Left lung (tissue), 10 donors: ENCODE measurements around the gene CDC42SE1. TPM values are rescaled to one million over a fixed set of nuclear protein-coding genes. Genes with fewer than 3 reads are reported as not detected.

Source experiments
- ATAC-seq: fragments of 200-7000 bp; cut with Tn5 transposase; one replicate; pipeline ENCODE4 v1.9.1; 2020; ENCODE audit warnings: moderate library complexity
- DNase-seq, 4 donors: peaks; one replicate each; pipeline ENCODE4 v3.0.0-alpha.2; 2013 to 2020
- H3K27ac ChIP-seq, 2 donors: fragments of 200-600 bp; sonication (generic) in 1 of 2; one replicate each; pipeline versions ENCODE4 v1.5.0 to v1.8.0; 2020 to 2021
- H3K27me3 ChIP-seq, 2 donors: fragments of 200-600 bp; sonication (generic) in 1 of 2; one replicate each; pipeline versions ENCODE4 v1.5.0 to v1.8.0; 2020 to 2021
- H3K36me3 ChIP-seq, 2 donors: fragments of 200-600 bp; sonication (generic) in 1 of 2; one replicate each; pipeline versions ENCODE4 v1.5.0 to v1.8.0; 2020 to 2021
- H3K4me1 ChIP-seq, 2 donors: fragments of 200-600 bp; one replicate each; pipeline ENCODE4 v1.8.0; 2021
- H3K4me3 ChIP-seq, 2 donors: fragments of 200-600 bp; sonication (generic) in 1 of 2; one replicate each; pipeline versions ENCODE4 v1.5.0 to v1.8.0; 2020 to 2021; ENCODE audit warnings: mild to moderate bottlenecking in 1 of 2
- H3K9me3 ChIP-seq, 2 donors: fragments of 200-600 bp; sonication (generic) in 1 of 2; one replicate each; pipeline versions ENCODE4 v1.5.0 to v1.8.0; 2020 to 2021
- intact Hi-C, 2 donors: fragments of 100-400 bp; cut with DNase I; formaldehyde crosslinking; loops; one replicate each; pipeline versions ENCODE4 v1.11.2 to v1.14.2; 2022
- polyA plus RNA-seq, 6 donors: library from polyadenylated mRNA; unstranded; fragments of 120-200 nt; gene quantifications; one replicate each; pipeline ENCODE4 v1.2.1, GENCODE V29; 2013; ENCODE audit not compliant: insufficient read length in 6 of 6
- total RNA-seq, 2 donors: library from RNA; stranded (reverse); fragmentation: NEBNext Ultra II Directional; extraction: Animal tissue kit (Norgen Biotek cat#: 25700); gene quantifications; one replicate each; pipeline ENCODE4 v1.2.1, GENCODE V29; 2021
- TF ChIP-seq, protein P1 (sequence below), 2 donors: fragments of 200-600 bp; sonication (generic) in 1 of 2; IDR thresholded peaks; one replicate each; pipeline versions ENCODE4 v1.5.0 to v1.8.0; 2021; ENCODE audit warnings: antibody characterized with exemption in 2 of 2
- donor health status: DM: no; HTN: yes; CAD: no.
- donor health status: DM: no; HTN: no; CAD: no.

Gene CDC42SE1
- total and polyA plus RNA-seq, 8 donors: 99.1 to 133 (median 111) TPM

DNA sequence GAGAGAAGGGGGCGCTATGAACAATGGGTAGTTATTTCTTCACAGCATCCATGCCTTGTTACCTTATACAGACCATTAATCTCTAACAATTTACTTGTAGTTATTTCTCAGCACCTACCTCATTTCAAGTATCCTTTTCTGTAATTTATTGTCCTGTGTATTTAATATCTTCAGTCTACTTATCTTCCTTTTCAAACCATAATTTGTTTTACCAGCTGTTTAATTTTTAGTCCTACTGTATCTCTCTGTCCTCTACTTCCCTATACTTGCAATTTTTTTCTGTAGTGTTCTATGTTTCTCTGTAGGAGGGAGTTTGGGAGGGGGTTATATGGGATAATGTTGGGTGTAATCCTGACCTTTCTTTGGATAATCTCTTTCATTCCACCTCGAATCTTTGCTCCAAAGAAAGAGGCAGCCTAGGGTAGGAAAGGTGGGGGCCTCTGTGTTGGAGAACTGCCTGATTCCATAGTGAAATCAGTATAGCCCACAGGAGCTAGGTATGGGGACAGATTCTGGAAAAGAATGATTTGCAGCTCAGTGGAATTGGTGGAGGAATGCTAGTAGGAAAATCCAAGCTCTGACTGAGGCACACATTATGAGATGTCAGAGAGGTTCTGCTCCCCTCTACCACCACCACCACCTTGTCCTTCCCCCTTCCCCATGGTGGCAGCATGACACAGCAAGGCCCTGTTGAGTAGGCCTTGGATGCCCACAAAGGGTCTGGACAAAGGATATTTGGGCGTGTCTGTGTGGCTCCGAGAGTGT lies 1.4 kb upstream of the CDC42SE1 start:
- no peaks in the 10 kb centered on the region for H3K27me3 ChIP-seq
- peak overlapping the region; percentile 66 to 94 for H3K4me3 ChIP-seq
- TF ChIP-seq, protein P1, sequence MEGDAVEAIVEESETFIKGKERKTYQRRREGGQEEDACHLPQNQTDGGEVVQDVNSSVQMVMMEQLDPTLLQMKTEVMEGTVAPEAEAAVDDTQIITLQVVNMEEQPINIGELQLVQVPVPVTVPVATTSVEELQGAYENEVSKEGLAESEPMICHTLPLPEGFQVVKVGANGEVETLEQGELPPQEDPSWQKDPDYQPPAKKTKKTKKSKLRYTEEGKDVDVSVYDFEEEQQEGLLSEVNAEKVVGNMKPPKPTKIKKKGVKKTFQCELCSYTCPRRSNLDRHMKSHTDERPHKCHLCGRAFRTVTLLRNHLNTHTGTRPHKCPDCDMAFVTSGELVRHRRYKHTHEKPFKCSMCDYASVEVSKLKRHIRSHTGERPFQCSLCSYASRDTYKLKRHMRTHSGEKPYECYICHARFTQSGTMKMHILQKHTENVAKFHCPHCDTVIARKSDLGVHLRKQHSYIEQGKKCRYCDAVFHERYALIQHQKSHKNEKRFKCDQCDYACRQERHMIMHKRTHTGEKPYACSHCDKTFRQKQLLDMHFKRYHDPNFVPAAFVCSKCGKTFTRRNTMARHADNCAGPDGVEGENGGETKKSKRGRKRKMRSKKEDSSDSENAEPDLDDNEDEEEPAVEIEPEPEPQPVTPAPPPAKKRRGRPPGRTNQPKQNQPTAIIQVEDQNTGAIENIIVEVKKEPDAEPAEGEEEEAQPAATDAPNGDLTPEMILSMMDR (IDR thresholded peaks at IDR 0.05): no peak
- intact Hi-C loops: no loop called here
- no peak for ATAC-seq
- peak overlapping the region in 1 of 2 donors; percentile 95 for H3K27ac ChIP-seq
- no peaks in the 10 kb centered on the region for H3K9me3 ChIP-seq
- H3K4me1 ChIP-seq: peaks cover 16 to 40% of the 10 kb centered on the region in 2 donors
- peaks cover 0 to 10% of the 10 kb centered on the region in 2 donors for H3K36me3 ChIP-seq
- no peak for DNase-seq

GRCh38 chr1:151060007-151060656 lies 710 bp upstream of the CDC42SE1 start, which contains the start of gene MLLT11:
Gene MLLT11 (plus strand): TSS chr1:151060397. CDS start chr1:151067225, 6,828 bp downstream.
- intact Hi-C loops: no loop called here
- ATAC-seq: peak; percentile 41
- TF ChIP-seq, protein P1 (IDR thresholded peaks at IDR 0.05): no peak
- no peaks in the 10 kb centered on the region for H3K27me3 ChIP-seq
- peak within 1 kb of the TSS; percentile 89 to 95 for H3K27ac ChIP-seq
- no peaks in the 10 kb centered on the region for H3K9me3 ChIP-seq
- peak within 1 kb of the TSS; percentile 66 to 94 for H3K4me3 ChIP-seq
- peaks cover 0 to 17% of the 10 kb centered on the region in 2 donors for H3K36me3 ChIP-seq
- peak in 2 of 4 donors; percentile 44 to 86 for DNase-seq
- peaks cover 18 to 47% of the 10 kb centered on the region in 2 donors for H3K4me1 ChIP-seq

DNA sequence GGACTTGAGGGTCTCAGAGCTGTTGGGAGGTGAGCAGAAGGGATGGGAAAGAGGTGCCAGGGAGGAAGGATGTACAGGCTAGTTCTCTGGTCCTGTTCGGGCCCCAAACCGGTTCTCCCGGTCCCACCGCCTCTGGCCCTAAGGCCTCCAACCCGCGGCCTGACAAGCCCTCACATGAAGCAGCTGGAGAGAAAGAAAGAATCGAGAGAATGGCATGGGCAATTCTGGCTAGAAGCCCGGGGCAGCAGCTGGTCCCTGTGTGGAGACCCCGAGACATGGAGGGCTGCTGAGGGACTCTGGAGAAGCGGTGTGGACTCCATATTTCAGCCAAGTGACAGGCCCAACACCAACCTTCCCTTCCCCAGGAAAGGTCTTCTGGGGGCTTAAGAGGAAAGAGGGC lies 730 bp downstream of the CDC42SE1 start:
- ATAC-seq: peak; percentile 54
- no peaks in the 10 kb centered on the region for H3K9me3 ChIP-seq
- H3K27ac ChIP-seq: peak overlapping the region; percentile 89 to 95
- peaks cover 18 to 49% of the 10 kb centered on the region in 2 donors for H3K4me1 ChIP-seq
- H3K4me3 ChIP-seq: peak overlapping the region; percentile 66 to 94
- H3K27me3 ChIP-seq: no peaks in the 10 kb centered on the region
- H3K36me3 ChIP-seq: peaks cover 8 to 31% of the 10 kb centered on the region in 2 donors
- DNase-seq: peak in 3 of 4 donors; percentile 60 to 87 (median 80)
- TF ChIP-seq, protein P1 (IDR thresholded peaks at IDR 0.05): no peak
- intact Hi-C loops: no loop called here

- Histone ChIP-seq H3K36me3 (peaks cover 12 to 56% of the 10 kb centered on the region in 2 donors), H3K27ac (peak overlapping the region; percentile 36 to 89), H3K4me3 (peak overlapping the region in 1 of 2 donors; percentile 94), H3K9me3 (no peaks in the 10 kb centered on the region), H3K4me1 (peaks cover 18 to 56% of the 10 kb centered on the region in 2 donors), H3K27me3 (no peaks in the 10 kb centered on the region)
- intact Hi-C loops: no loop called here
- ATAC-seq (no peak), DNase-seq (no peak)
- TF ChIP-seq, protein P1 (IDR thresholded peaks at IDR 0.05): no peak
Observed at GRCh38 chr1:151056149-151056548, 3.3 kb downstream of the CDC42SE1 start.

- intact Hi-C loops: no loop called here
- peak overlapping the region; percentile 36 to 89 for H3K27ac ChIP-seq
- H3K4me3 ChIP-seq: peak overlapping the region in 1 of 2 donors; percentile 94
- no peaks in the 10 kb centered on the region for H3K9me3 ChIP-seq
- no peaks in the 10 kb centered on the region for H3K27me3 ChIP-seq
- peaks cover 12 to 60% of the 10 kb centered on the region in 2 donors for H3K36me3 ChIP-seq
- TF ChIP-seq, protein P1 (IDR thresholded peaks at IDR 0.05): no peak
- peaks cover 18 to 50% of the 10 kb centered on the region in 2 donors for H3K4me1 ChIP-seq
- ATAC-seq: no peak
- DNase-seq: no peak
Observed at GRCh38 chr1:151055581-151055980, 3.8 kb downstream of the CDC42SE1 start.
